Measurements from ENCODE around the gene ZMYND19. TPM values are rescaled to one million over a fixed set of nuclear protein-coding genes. Genes with fewer than 3 reads are reported as not detected.

The ZMYND19 gene
- total RNA-seq, 1 donor from 2014 or later, result 4.3 TPM

DNA sequence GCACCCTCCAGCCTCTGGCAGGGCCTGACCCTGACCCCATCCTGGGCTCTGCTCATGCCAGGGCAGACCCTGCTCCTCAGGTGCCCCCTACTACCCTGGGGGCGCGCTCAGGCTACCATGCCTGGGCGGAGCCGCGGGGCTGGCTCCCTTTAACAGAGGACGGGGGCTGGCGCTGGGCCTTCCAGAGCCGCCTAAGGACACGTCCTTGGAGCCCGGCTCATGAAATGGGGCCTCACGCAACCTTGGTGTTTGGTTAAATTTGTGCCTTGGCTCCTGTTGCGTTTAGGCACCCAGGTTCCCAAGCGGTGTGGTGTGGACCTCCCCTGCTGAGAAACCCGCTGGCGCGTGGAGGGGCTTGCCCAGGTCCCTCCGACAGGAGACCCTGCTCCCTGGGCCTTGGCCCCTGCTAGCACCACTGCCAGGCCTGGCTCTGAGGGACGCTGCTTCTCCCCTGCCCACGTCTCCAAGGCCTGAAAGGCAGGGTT is 25.1 kb upstream of the ZMYND19 start:
- H3K36me3 ChIP-seq, result peaks cover 19 to 26% of the 10 kb centered on the region in 2 donors
- no peaks in the 10 kb centered on the region for H3K27me3 ChIP-seq
- no peaks in the 10 kb centered on the region for H3K9me3 ChIP-seq
- DNase-seq (ENCODE audit: low spot score in 2 of 2), result no peak
- intact Hi-C loops (cut with DNase I), result no loop called here
- no peak overlapping the region for H3K4me3 ChIP-seq
- TF ChIP-seq CTCF (IDR thresholded peaks at IDR 0.05), result no peak
- H3K4me1 ChIP-seq, result peaks cover 3 to 33% of the 10 kb centered on the region in 2 donors
- H3K27ac ChIP-seq, result no peak overlapping the region

- no peak for DNase-seq (ENCODE audit: low spot score in 2 of 2)
- H3K27ac ChIP-seq, result no peak overlapping the region
- no peaks in the 10 kb centered on the region for H3K27me3 ChIP-seq
- H3K36me3 ChIP-seq, result peaks cover 19 to 26% of the 10 kb centered on the region in 2 donors
- no peak overlapping the region for H3K4me3 ChIP-seq
- H3K9me3 ChIP-seq, result no peaks in the 10 kb centered on the region
- no peak for TF ChIP-seq CTCF (IDR thresholded peaks at IDR 0.05)
- peaks cover 0 to 27% of the 10 kb centered on the region in 2 donors for H3K4me1 ChIP-seq
- intact Hi-C loops (cut with DNase I), result no loop called here
These were observed 24.5 kb upstream of the ZMYND19 start for GRCh38 chr9:137614631-137615386.

GRCh38 chr9:137613738-137614523 is 23.6 kb upstream of the ZMYND19 start:
- no peak overlapping the region for H3K27ac ChIP-seq

GRCh38 chr9:137613259-137613658 is 22.9 kb upstream of the ZMYND19 start:
- H3K4me3 ChIP-seq, result no peak overlapping the region
- H3K27me3 ChIP-seq, result no peaks in the 10 kb centered on the region
- peaks cover 19 to 26% of the 10 kb centered on the region in 2 donors for H3K36me3 ChIP-seq
- H3K27ac ChIP-seq, result no peak overlapping the region
- TF ChIP-seq CTCF (IDR thresholded peaks at IDR 0.05), result no peak
- no peak for DNase-seq (ENCODE audit: low spot score in 2 of 2)
- intact Hi-C loops (cut with DNase I), result no loop called here
- H3K9me3 ChIP-seq, result no peaks in the 10 kb centered on the region
- peaks cover 0 to 25% of the 10 kb centered on the region in 2 donors for H3K4me1 ChIP-seq

More at GRCh38 chr9:137613738-137614523, 23.6 kb upstream of the ZMYND19 start:
- no peak for TF ChIP-seq CTCF (IDR thresholded peaks at IDR 0.05)
- intact Hi-C loops (cut with DNase I), result no loop called here
- DNase-seq (ENCODE audit: low spot score in 2 of 2), result no peak
- Histone ChIP-seq H3K27me3 (no peaks in the 10 kb centered on the region), H3K9me3 (no peaks in the 10 kb centered on the region), H3K36me3 (peaks cover 19 to 26% of the 10 kb centered on the region in 2 donors), H3K4me1 (peaks cover 0 to 25% of the 10 kb centered on the region in 2 donors), H3K4me3 (no peak overlapping the region)

DNA sequence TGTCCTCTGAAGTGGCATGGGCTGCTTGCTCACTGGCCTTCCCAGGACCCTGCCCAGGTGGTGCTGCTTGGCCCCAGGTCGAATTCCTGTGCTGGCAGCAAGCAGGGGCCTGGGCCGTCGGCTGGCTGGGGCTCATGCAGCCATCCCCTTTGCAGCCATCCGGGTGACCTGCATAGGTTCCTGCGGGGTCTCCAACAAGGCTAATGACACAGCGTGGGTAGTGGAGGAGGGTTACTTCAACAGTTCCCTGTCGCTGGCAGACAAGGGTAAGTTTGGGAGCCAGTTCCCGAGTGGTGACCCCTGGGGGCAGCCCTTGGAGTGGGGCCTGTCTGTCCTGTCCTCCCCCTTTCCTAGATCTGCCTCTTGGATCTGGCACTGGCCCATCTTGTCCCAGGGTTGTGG is 22.4 kb upstream of the ZMYND19 start:
- Histone ChIP-seq H3K4me1 (peaks cover 0 to 20% of the 10 kb centered on the region in 2 donors), H3K36me3 (peaks cover 19 to 26% of the 10 kb centered on the region in 2 donors), H3K9me3 (no peaks in the 10 kb centered on the region), H3K27ac (peak overlapping the region in 1 of 2 donors; percentile 61), H3K4me3 (no peak overlapping the region), H3K27me3 (no peaks in the 10 kb centered on the region)
- TF ChIP-seq CTCF (IDR thresholded peaks at IDR 0.05), result no peak
- intact Hi-C loops (cut with DNase I), result no loop called here
- DNase-seq (ENCODE audit: low spot score in 2 of 2), result no peak

Data from ascending aorta (tissue), 2 donors.